Measurements from ENCODE around the gene SLIT1.

The SLIT1 gene

DNA sequence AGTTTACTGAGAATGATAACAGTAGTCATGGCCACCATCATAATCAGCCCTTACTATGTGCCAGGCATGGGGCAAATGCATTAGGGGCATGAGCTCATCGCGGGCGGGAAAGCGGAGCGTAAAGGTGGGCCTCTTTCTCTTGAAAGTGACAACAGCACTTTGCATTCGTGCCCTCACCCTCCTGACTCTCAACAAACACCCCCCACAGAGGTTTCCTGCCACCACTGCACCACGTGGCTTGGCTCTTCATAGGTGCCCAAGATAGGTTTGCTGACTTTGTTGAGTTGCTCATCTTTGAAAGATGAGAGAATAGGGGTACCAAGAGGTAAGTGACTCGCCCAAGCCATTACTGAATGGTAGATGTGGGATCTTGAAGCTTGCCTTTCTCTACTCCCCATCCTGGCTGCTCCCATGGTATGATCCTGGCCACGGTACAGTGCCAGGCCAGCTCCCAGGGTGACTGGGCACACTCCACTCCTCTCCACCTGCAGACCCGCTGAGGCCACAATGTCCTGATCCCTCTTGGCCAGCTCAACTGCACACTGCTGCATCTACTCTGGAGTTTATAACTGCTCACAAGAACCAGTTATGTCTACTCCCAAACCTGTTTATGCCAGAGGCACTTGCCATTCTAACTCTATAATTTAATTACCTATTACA lies 26.0 kb downstream of the SLIT1 start:
- H3K4me3 ChIP-seq (ENCODE audit: low read depth in 1 of 2, low read length in 2 of 2): no peak overlapping the region
- H3K27me3 ChIP-seq (ENCODE audit: control insufficient read depth in 1 of 2, insufficient read depth in 2 of 2, low read length in 2 of 2): no peaks in the 10 kb centered on the region
- no peak overlapping the region for H3K9ac ChIP-seq (ENCODE audit: low read depth in 1 of 2, low read length in 2 of 2)
- no peak overlapping the region for H3K27ac ChIP-seq (ENCODE audit: low read depth, low read length)
- no peaks in the 10 kb centered on the region for H3K4me1 ChIP-seq (ENCODE audit: control insufficient read depth in 1 of 2, insufficient read depth in 2 of 2, low read length in 2 of 2)
- H3K9me3 ChIP-seq (ENCODE audit: control insufficient read depth in 1 of 2, low read length in 2 of 2): no peaks in the 10 kb centered on the region
- H3K36me3 ChIP-seq (ENCODE audit: control insufficient read depth in 1 of 2, insufficient read depth in 2 of 2, low read length in 2 of 2): no peaks in the 10 kb centered on the region

DNA sequence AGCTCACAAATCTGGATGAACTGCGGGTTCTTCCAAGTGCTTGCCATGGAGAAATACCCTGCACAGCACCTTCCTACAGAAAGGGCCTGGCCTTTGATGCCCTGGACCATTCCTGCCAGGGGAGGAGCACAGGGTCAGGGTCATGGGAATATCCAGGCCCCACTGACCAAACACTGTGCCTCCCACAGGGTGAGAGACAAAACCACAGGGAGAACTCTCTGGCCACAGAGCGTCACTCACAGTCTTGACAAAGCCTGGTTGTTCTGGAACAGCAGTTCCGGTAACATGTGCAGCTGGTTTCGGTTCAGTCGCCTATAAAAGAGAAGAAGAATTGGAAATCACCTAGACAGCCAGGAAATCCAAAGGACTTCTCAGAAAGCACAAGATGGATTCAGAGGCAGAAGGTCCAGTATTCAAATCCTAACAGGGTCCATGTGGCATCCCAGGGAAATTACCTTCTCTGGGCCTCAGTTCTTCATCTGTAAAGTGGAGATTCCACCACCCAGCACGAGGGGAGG lies 28.1 kb downstream of the SLIT1 start:
- no peak overlapping the region for H3K27ac ChIP-seq (ENCODE audit: low read depth, low read length)
- H3K36me3 ChIP-seq (ENCODE audit: control insufficient read depth in 1 of 2, insufficient read depth in 2 of 2, low read length in 2 of 2): no peaks in the 10 kb centered on the region
- H3K27me3 ChIP-seq (ENCODE audit: control insufficient read depth in 1 of 2, insufficient read depth in 2 of 2, low read length in 2 of 2): no peaks in the 10 kb centered on the region
- H3K9ac ChIP-seq (ENCODE audit: low read depth in 1 of 2, low read length in 2 of 2): no peak overlapping the region
- H3K4me1 ChIP-seq (ENCODE audit: control insufficient read depth in 1 of 2, insufficient read depth in 2 of 2, low read length in 2 of 2): no peaks in the 10 kb centered on the region
- no peak overlapping the region for H3K4me3 ChIP-seq (ENCODE audit: low read depth in 1 of 2, low read length in 2 of 2)
- H3K9me3 ChIP-seq (ENCODE audit: control insufficient read depth in 1 of 2, low read length in 2 of 2): no peaks in the 10 kb centered on the region

DNA sequence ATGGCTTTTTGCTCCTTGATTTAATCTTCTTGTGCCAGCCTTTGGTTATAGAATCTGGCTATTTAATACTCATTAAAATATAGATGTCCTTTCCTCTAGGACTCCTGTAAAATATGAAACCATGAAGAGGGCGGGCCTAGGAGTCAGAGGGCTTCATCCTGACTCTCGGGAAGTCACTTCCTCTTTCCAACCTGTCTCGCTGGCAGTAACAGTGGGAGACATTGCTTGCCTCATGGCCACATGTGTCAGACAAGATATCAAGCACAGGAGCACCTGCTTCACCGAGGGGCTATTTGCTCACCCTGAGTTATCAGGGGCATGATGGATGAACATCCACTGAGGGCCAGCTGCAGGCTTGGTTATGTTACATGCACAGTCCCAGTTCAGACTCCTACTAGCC lies 31.0 kb downstream of the SLIT1 start:
- Histone ChIP-seq H3K9ac (ENCODE audit: low read depth in 1 of 2, low read length in 2 of 2) (no peak overlapping the region), H3K9me3 (ENCODE audit: control insufficient read depth in 1 of 2, low read length in 2 of 2) (no peaks in the 10 kb centered on the region), H3K27me3 (ENCODE audit: control insufficient read depth in 1 of 2, insufficient read depth in 2 of 2, low read length in 2 of 2) (no peaks in the 10 kb centered on the region), H3K27ac (ENCODE audit: low read depth, low read length) (no peak overlapping the region), H3K4me1 (ENCODE audit: control insufficient read depth in 1 of 2, insufficient read depth in 2 of 2, low read length in 2 of 2) (no peaks in the 10 kb centered on the region), H3K4me3 (ENCODE audit: low read depth in 1 of 2, low read length in 2 of 2) (no peak overlapping the region), H3K36me3 (ENCODE audit: control insufficient read depth in 1 of 2, insufficient read depth in 2 of 2, low read length in 2 of 2) (no peaks in the 10 kb centered on the region)

DNA sequence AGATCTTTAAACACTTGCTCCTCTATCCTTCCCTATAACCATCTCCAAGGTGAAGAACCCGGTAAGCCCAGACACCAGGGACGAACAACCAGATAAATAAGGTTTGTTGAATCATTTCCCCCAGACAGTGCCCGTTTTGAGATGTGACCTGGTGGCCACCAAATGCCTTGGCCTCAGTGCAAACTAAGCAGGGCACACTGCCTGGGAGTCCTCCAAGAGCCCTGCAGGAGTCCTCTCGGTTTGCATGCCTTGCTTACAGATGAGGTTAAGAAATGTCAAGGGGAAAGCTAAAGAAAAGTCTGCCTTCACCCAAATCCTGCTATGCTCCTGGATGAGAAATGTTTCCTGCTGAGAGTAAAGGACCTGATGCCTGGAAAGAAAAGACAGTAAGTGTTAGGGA lies 31.6 kb downstream of the SLIT1 start:
- Histone ChIP-seq H3K4me1 (ENCODE audit: control insufficient read depth in 1 of 2, insufficient read depth in 2 of 2, low read length in 2 of 2) (no peaks in the 10 kb centered on the region), H3K36me3 (ENCODE audit: control insufficient read depth in 1 of 2, insufficient read depth in 2 of 2, low read length in 2 of 2) (no peaks in the 10 kb centered on the region), H3K27ac (ENCODE audit: low read depth, low read length) (no peak overlapping the region), H3K27me3 (ENCODE audit: control insufficient read depth in 1 of 2, insufficient read depth in 2 of 2, low read length in 2 of 2) (no peaks in the 10 kb centered on the region), H3K4me3 (ENCODE audit: low read depth in 1 of 2, low read length in 2 of 2) (no peak overlapping the region), H3K9ac (ENCODE audit: low read depth in 1 of 2, low read length in 2 of 2) (no peak overlapping the region), H3K9me3 (ENCODE audit: control insufficient read depth in 1 of 2, low read length in 2 of 2) (no peaks in the 10 kb centered on the region)

DNA sequence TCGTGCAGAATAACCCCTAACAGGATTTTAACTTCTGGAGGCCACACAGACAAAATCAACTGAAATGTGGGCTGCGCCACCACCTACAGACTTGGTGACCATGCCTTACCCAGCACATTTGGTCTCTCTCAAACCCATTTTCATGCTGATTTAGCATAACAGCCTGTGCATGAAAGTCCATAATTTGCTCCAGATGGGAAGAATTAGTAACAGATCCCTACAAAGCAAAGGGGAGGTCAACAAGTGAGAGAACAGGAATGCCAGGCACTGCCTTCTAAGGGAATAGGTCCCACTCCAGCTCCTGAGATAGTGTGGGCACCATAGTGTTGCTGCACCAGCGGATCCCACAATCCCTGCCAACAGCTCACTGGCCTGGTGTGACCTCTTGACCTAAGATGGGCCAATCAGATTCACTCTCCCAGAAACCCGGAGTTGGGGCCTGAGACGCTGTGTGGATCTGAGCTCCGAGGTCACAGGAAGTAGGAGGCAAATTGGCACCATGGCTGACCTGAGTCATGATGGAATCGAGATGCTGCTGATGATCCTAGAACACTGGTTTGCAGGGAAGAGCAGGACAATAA lies 32.4 kb downstream of the SLIT1 start:
- H3K9me3 ChIP-seq (ENCODE audit: control insufficient read depth in 1 of 2, low read length in 2 of 2): no peaks in the 10 kb centered on the region

DNA sequence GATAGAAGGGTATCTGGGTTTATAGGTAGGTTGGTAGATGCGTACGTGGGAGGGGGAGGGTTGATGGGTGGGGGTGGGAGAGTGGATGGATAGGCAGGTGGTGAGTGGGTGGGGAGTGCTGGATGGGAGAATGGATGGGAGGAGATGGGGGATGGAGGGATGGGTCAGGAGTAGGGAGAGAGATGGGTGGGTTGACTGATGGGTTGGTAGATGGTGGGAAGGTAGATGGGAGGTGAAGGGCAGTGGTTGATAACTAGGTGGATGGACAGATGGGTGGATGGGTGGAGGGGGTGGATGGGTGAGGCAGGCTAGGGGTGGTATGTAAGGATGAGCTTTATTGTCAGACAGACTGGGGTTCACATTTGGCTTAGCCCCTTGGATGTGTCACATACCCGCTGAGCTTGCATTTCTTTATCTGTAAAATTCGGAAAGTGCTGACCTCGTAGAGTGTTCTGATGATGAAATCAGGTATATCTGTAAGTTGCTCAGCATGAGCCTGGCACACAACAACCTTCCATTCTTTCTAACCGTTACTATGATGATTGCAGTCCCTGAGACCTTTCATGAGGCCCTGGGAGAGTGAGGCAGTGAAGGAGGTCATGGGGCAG lies 34.3 kb downstream of the SLIT1 start:
- Histone ChIP-seq H3K27ac (ENCODE audit: low read depth, low read length) (no peak overlapping the region), H3K27me3 (ENCODE audit: control insufficient read depth in 1 of 2, insufficient read depth in 2 of 2, low read length in 2 of 2) (no peaks in the 10 kb centered on the region), H3K4me1 (ENCODE audit: control insufficient read depth in 1 of 2, insufficient read depth in 2 of 2, low read length in 2 of 2) (no peaks in the 10 kb centered on the region), H3K9ac (ENCODE audit: low read depth in 1 of 2, low read length in 2 of 2) (no peak overlapping the region), H3K36me3 (ENCODE audit: control insufficient read depth in 1 of 2, insufficient read depth in 2 of 2, low read length in 2 of 2) (no peaks in the 10 kb centered on the region), H3K4me3 (ENCODE audit: low read depth in 1 of 2, low read length in 2 of 2) (no peak overlapping the region), H3K9me3 (ENCODE audit: control insufficient read depth in 1 of 2, low read length in 2 of 2) (no peaks in the 10 kb centered on the region)

More for the DNA sequence above, 32.4 kb downstream of the SLIT1 start:
- H3K4me1 ChIP-seq (ENCODE audit: control insufficient read depth in 1 of 2, insufficient read depth in 2 of 2, low read length in 2 of 2): no peaks in the 10 kb centered on the region
- H3K9ac ChIP-seq (ENCODE audit: low read depth in 1 of 2, low read length in 2 of 2): no peak overlapping the region
- no peaks in the 10 kb centered on the region for H3K36me3 ChIP-seq (ENCODE audit: control insufficient read depth in 1 of 2, insufficient read depth in 2 of 2, low read length in 2 of 2)
- no peaks in the 10 kb centered on the region for H3K27me3 ChIP-seq (ENCODE audit: control insufficient read depth in 1 of 2, insufficient read depth in 2 of 2, low read length in 2 of 2)
- H3K27ac ChIP-seq (ENCODE audit: low read depth, low read length): no peak overlapping the region
- no peak overlapping the region for H3K4me3 ChIP-seq (ENCODE audit: low read depth in 1 of 2, low read length in 2 of 2)

DNA sequence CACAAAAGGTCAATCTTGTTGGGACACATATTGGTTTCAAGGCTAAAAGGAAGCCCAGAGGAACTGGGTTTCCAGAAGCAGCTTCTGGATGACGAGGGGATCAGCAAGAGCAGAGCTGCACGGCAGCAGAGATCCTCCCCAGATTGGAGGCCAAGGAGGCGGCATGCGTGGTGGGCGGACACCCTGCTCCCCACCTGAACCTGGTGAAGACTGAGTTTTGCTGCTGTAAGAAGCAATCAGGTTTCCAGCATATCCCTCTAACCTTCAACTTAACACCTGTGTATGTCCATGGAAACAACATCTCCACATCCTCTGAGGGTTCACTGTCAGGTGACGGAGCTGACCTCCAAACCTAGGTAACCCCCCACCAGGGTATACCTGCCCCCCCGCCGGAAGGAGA lies 35.1 kb downstream of the SLIT1 start:
- Histone ChIP-seq H3K27ac (ENCODE audit: low read depth, low read length) (no peak overlapping the region), H3K36me3 (ENCODE audit: control insufficient read depth in 1 of 2, insufficient read depth in 2 of 2, low read length in 2 of 2) (no peaks in the 10 kb centered on the region), H3K9me3 (ENCODE audit: control insufficient read depth in 1 of 2, low read length in 2 of 2) (no peaks in the 10 kb centered on the region), H3K27me3 (ENCODE audit: control insufficient read depth in 1 of 2, insufficient read depth in 2 of 2, low read length in 2 of 2) (no peaks in the 10 kb centered on the region), H3K9ac (ENCODE audit: low read depth in 1 of 2, low read length in 2 of 2) (no peak overlapping the region), H3K4me3 (ENCODE audit: low read depth in 1 of 2, low read length in 2 of 2) (no peak overlapping the region), H3K4me1 (ENCODE audit: control insufficient read depth in 1 of 2, insufficient read depth in 2 of 2, low read length in 2 of 2) (no peaks in the 10 kb centered on the region)

DNA sequence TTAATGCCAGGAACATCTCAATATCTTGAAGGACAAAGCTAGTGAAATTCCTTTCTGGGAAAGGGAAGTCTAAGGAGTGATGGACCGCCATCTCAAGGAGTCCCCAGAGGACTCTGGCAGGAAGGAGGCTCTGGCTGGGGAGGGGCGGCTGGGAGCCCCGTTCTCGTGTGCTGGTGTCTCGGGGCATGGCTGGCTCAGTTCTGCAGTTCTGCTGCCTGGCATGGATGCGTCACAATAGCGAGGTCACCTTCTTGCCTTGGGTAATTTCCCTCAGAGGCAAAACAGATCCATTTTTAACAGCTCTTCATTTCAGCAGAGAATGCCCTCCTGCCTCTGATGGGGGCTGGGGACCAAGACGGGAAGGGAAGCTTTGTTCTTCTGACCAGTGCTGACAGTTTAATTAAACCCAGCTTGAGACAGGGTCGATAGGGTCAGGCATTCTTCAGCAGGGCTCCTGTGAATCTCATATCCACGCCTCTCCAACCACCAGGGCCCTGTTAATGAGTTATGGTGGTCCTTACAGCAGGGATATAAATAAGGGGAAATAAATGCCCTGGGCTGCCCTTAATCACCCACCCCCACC lies 35.7 kb downstream of the SLIT1 start:
- no peaks in the 10 kb centered on the region for H3K9me3 ChIP-seq (ENCODE audit: control insufficient read depth in 1 of 2, low read length in 2 of 2)
- no peak overlapping the region for H3K4me3 ChIP-seq (ENCODE audit: low read depth in 1 of 2, low read length in 2 of 2)
- H3K36me3 ChIP-seq (ENCODE audit: control insufficient read depth in 1 of 2, insufficient read depth in 2 of 2, low read length in 2 of 2): no peaks in the 10 kb centered on the region
- no peak overlapping the region for H3K27ac ChIP-seq (ENCODE audit: low read depth, low read length)
- H3K4me1 ChIP-seq (ENCODE audit: control insufficient read depth in 1 of 2, insufficient read depth in 2 of 2, low read length in 2 of 2): no peaks in the 10 kb centered on the region
- H3K9ac ChIP-seq (ENCODE audit: low read depth in 1 of 2, low read length in 2 of 2): no peak overlapping the region
- H3K27me3 ChIP-seq (ENCODE audit: control insufficient read depth in 1 of 2, insufficient read depth in 2 of 2, low read length in 2 of 2): no peaks in the 10 kb centered on the region

DNA sequence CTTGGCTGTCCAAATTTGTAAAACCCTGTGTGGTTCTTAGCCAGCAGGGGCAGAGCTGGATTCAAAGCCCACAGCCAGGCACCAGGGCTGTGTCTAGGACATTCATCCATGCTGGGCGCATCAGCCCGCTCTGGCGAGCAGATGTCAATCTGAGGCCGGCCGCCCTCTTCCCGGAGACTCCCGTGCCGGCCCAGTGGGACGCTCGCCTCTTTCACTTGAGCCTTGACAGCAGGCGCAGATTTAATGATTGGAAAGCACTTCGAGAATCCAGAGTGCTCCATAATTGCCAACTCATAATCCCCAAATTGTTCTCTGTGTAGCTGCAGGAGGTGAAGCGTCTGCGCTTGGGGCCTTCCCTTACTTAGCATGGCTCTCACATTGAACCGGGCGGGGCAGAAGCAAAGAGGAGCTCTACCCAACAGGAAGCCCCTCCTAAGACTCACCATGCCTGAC lies 36.7 kb downstream of the SLIT1 start:
- Histone ChIP-seq H3K4me3 (ENCODE audit: low read depth in 1 of 2, low read length in 2 of 2) (no peak overlapping the region), H3K27ac (ENCODE audit: low read depth, low read length) (no peak overlapping the region), H3K27me3 (ENCODE audit: control insufficient read depth in 1 of 2, insufficient read depth in 2 of 2, low read length in 2 of 2) (no peaks in the 10 kb centered on the region), H3K9ac (ENCODE audit: low read depth in 1 of 2, low read length in 2 of 2) (no peak overlapping the region), H3K4me1 (ENCODE audit: control insufficient read depth in 1 of 2, insufficient read depth in 2 of 2, low read length in 2 of 2) (no peaks in the 10 kb centered on the region), H3K36me3 (ENCODE audit: control insufficient read depth in 1 of 2, insufficient read depth in 2 of 2, low read length in 2 of 2) (no peaks in the 10 kb centered on the region), H3K9me3 (ENCODE audit: control insufficient read depth in 1 of 2, low read length in 2 of 2) (no peaks in the 10 kb centered on the region)

DNA sequence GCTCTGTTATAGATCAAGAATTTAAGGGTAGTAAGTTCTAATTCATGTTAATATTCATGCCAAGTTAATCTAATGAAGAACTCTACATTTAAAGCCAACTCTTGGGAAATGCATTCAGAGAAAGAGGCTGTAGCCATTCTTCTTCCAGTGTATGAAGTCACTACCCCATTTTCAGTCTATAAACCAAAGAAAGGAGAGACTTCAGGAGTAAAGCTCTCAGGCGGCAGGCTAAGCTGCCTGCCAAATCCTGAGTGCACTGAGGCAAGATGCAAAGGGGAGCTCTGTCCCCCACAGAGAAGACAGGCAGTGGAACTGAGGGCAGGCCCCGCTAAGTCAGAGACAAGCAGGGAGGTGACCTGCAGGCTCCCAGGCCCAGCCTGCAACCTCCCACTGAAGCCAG lies 41.5 kb downstream of the SLIT1 start:
- no peaks in the 10 kb centered on the region for H3K4me1 ChIP-seq (ENCODE audit: control insufficient read depth in 1 of 2, insufficient read depth in 2 of 2, low read length in 2 of 2)
- H3K27me3 ChIP-seq (ENCODE audit: control insufficient read depth in 1 of 2, insufficient read depth in 2 of 2, low read length in 2 of 2): peaks cover 7 to 9% of the 10 kb centered on the region in 2 donors
- H3K9ac ChIP-seq (ENCODE audit: low read depth in 1 of 2, low read length in 2 of 2): no peak overlapping the region
- no peak overlapping the region for H3K4me3 ChIP-seq (ENCODE audit: low read depth in 1 of 2, low read length in 2 of 2)
- H3K36me3 ChIP-seq (ENCODE audit: control insufficient read depth in 1 of 2, insufficient read depth in 2 of 2, low read length in 2 of 2): no peaks in the 10 kb centered on the region
- H3K27ac ChIP-seq (ENCODE audit: low read depth, low read length): no peak overlapping the region
- H3K9me3 ChIP-seq (ENCODE audit: control insufficient read depth in 1 of 2, low read length in 2 of 2): no peaks in the 10 kb centered on the region
